ENCODE data around the gene SLC12A7.

- no peak for TF ChIP-seq EZH2 (IDR thresholded peaks at IDR 0.05)
- TF ChIP-seq POLR2AphosphoS5 (IDR thresholded peaks at IDR 0.05; ENCODE audit: borderline replicate concordance, low read depth, low read length) = no peak
Observed at GRCh38 chr5:1092122-1092521, 19.7 kb downstream of the SLC12A7 start.

All from SK-N-MC (cell line).